Endothelial cell of umbilical vein (primary cell): ENCODE measurements around the gene RHEX.
"Not testable (repeated sequence)": the region's sequence is repeated elsewhere in the genome, so short reads cannot be mapped to it uniquely, and the experiment has no call there.

ENCODE experiments used
- CTCF ChIP-seq, 2 donors: IDR thresholded peaks; 1 replicate in 1 of 2; 2 replicates in 1 of 2; pipeline ENCODE4 v1.5.1; 2011; ENCODE audit warnings: low read length in 2 of 2, mild to moderate bottlenecking in 2 of 2, moderate library complexity in 2 of 2, control low read depth in 1 of 2, inconsistent platforms in 1 of 2, low read depth in 1 of 2; ENCODE audit not compliant: insufficient read depth in 1 of 2; ENCODE audit errors: extremely low read depth in 1 of 2
- EZH2 ChIP-seq: IDR thresholded peaks from 2 replicates; pipeline ENCODE4 v1.6.1; 2012; ENCODE audit warnings: borderline replicate concordance, low read depth, mild to moderate bottlenecking, moderate library complexity, low read length, inconsistent platforms; ENCODE audit not compliant: severe bottlenecking
- FOS ChIP-seq: IDR thresholded peaks from 2 replicates; pipeline ENCODE4 v1.6.1; 2011; ENCODE audit warnings: mild to moderate bottlenecking, low read length, moderate library complexity, borderline replicate concordance; ENCODE audit not compliant: insufficient read depth
- JUN ChIP-seq: IDR thresholded peaks from 2 replicates; pipeline ENCODE4 v1.6.1; 2011; ENCODE audit warnings: borderline replicate concordance, low read depth; ENCODE audit not compliant: insufficient read length, insufficient read depth
- MAX ChIP-seq: IDR thresholded peaks from 2 replicates; pipeline ENCODE4 v1.6.1; 2011; ENCODE audit not compliant: insufficient read depth, insufficient read length
- MYC ChIP-seq: IDR thresholded peaks from one replicate; pipeline ENCODE4 v1.6.1; 2011; ENCODE audit warnings: mild to moderate bottlenecking, low read depth, low read length
- POLR2A ChIP-seq: IDR thresholded peaks from 2 replicates; pipeline ENCODE4 v1.6.1; 2012; ENCODE audit warnings: low read depth, mild to moderate bottlenecking, control low read depth, low read length
- POLR2AphosphoS5 ChIP-seq: IDR thresholded peaks from 2 replicates; pipeline ENCODE4 v1.6.1; 2012; ENCODE audit warnings: low read depth, mild to moderate bottlenecking, control low read depth, low read length, moderate library complexity; ENCODE audit not compliant: insufficient read depth

- not testable (repeated sequence) for TF ChIP-seq CTCF (IDR thresholded peaks at IDR 0.05; ENCODE audit: extremely low read depth in 1 of 2, insufficient read depth in 1 of 2, low read depth in 1 of 2, low read length in 2 of 2); POLR2A; EZH2; MAX; JUN; POLR2AphosphoS5; MYC; FOS
Measured at GRCh38 chr1:206053616-206054015, 643 bp downstream of the RHEX start.
